ENCODE results near the gene MCC.

DNA sequence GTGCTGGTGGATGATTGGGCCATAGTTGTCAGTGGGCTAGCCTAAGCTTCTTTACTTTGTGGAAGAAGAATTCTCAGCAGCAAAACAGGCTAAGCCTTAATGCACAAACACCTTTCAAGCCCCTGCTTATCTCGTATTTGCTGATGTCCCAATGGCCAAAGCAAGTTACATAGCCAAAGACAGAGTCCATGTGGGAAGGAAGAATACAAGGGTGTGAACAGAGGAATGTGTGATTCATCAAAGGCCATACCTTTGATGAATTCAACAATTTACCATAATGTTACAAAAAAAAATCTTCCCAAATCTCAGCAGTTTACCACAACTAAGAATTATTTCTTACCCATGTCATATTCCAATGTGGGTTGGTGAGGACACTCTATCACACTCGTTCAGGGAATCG is 24.1 kb upstream of the MCC start:
- TF ChIP-seq, protein P1, sequence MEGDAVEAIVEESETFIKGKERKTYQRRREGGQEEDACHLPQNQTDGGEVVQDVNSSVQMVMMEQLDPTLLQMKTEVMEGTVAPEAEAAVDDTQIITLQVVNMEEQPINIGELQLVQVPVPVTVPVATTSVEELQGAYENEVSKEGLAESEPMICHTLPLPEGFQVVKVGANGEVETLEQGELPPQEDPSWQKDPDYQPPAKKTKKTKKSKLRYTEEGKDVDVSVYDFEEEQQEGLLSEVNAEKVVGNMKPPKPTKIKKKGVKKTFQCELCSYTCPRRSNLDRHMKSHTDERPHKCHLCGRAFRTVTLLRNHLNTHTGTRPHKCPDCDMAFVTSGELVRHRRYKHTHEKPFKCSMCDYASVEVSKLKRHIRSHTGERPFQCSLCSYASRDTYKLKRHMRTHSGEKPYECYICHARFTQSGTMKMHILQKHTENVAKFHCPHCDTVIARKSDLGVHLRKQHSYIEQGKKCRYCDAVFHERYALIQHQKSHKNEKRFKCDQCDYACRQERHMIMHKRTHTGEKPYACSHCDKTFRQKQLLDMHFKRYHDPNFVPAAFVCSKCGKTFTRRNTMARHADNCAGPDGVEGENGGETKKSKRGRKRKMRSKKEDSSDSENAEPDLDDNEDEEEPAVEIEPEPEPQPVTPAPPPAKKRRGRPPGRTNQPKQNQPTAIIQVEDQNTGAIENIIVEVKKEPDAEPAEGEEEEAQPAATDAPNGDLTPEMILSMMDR (conservative IDR thresholded peaks at IDR 0.05) = no peak
- no peak for TF ChIP-seq ZFX (IDR thresholded peaks at IDR 0.05)
